Measurements from ENCODE around the gene PLEKHJ1.

Gene PLEKHJ1

GRCh38 chr19:2195914-2196313, 40.2 kb downstream of the PLEKHJ1 start:
- no peak for DNase-seq (ENCODE audit: low read depth)

GRCh38 chr19:2195361-2195760, 40.8 kb downstream of the PLEKHJ1 start:
- DNase-seq (ENCODE audit: low read depth): no peak

- no peak for DNase-seq (ENCODE audit: low read depth)
These were observed 41.5 kb downstream of the PLEKHJ1 start for GRCh38 chr19:2194513-2195078.

GRCh38 chr19:2193807-2194206, 42.3 kb downstream of the PLEKHJ1 start:
- no peak for DNase-seq (ENCODE audit: low read depth)

- no peak for DNase-seq (ENCODE audit: low read depth)
These were observed 43.3 kb downstream of the PLEKHJ1 start for GRCh38 chr19:2192862-2193261.

- no peak for DNase-seq (ENCODE audit: low read depth)
These were observed 44.4 kb downstream of the PLEKHJ1 start for GRCh38 chr19:2191456-2192310.

- DNase-seq (ENCODE audit: low read depth): no peak
These were observed 45.2 kb downstream of the PLEKHJ1 start for GRCh38 chr19:2190848-2191455.

GRCh38 chr19:2189880-2190279, 46.2 kb downstream of the PLEKHJ1 start:
- no peak for DNase-seq (ENCODE audit: low read depth)

- DNase-seq (ENCODE audit: low read depth): no peak
These were observed 47.3 kb downstream of the PLEKHJ1 start for GRCh38 chr19:2188708-2189385.

- DNase-seq (ENCODE audit: low read depth): no peak
These were observed 49.0 kb downstream of the PLEKHJ1 start for GRCh38 chr19:2187159-2187558.

- DNase-seq (ENCODE audit: low read depth): no peak
These were observed 49.9 kb downstream of the PLEKHJ1 start for GRCh38 chr19:2186071-2186846.

GRCh38 chr19:2185734-2186070, 50.4 kb downstream of the PLEKHJ1 start:
- no peak for DNase-seq (ENCODE audit: low read depth)

GRCh38 chr19:2184422-2184975, 51.6 kb downstream of the PLEKHJ1 start:
- no peak for DNase-seq (ENCODE audit: low read depth)
